Astrocyte (in vitro differentiated cells and primary cell): Measurements from ENCODE around the gene GDPD5. TPM values are rescaled to one million over a fixed set of nuclear protein-coding genes. Genes with fewer than 3 reads are reported as not detected.

Source experiments
- DNase-seq: peaks from one replicate; pipeline ENCODE4 v3.0.0-alpha.2; 2010; ENCODE audit warnings: low read depth
- FAIRE-seq: peaks from 2 replicates; lab custom pipeline; 2011; peaks lifted over from hg19 to GRCh38; lab: Jason Lieb, UNC
- H2AFZ ChIP-seq: 2 replicates; pipeline ENCODE4 v1.6.0; 2012; ENCODE audit warnings: low read depth, low read length, inconsistent platforms
- H3K27ac ChIP-seq: 2 replicates; pipeline ENCODE4 v1.5.1; 2011; ENCODE audit warnings: low read depth, low read length, inconsistent platforms
- H3K27me3 ChIP-seq: 2 replicates; pipeline ENCODE4 v1.6.0; 2011; ENCODE audit warnings: low read length, inconsistent platforms; ENCODE audit not compliant: insufficient read depth
- H3K36me3 ChIP-seq: 2 replicates; pipeline ENCODE4 v1.5.1; 2011; ENCODE audit warnings: low read length, inconsistent platforms; ENCODE audit not compliant: insufficient read depth
- H3K4me1 ChIP-seq: 2 replicates; pipeline ENCODE4 v1.5.1; 2011; ENCODE audit warnings: low read length, inconsistent platforms; ENCODE audit not compliant: insufficient read depth
- H3K4me2 ChIP-seq: 2 replicates; pipeline ENCODE4 v1.6.0; 2012; ENCODE audit warnings: low read length, inconsistent platforms
- H3K4me3 ChIP-seq: 2 replicates; pipeline ENCODE4 v1.5.1; 2011; ENCODE audit warnings: low read depth, mild to moderate bottlenecking, low read length, inconsistent platforms; ENCODE audit not compliant: insufficient read depth
- H3K79me2 ChIP-seq: 2 replicates; pipeline ENCODE4 v1.6.0; 2012; ENCODE audit warnings: mild to moderate bottlenecking, low read length, inconsistent platforms; ENCODE audit not compliant: insufficient read depth
- H3K9ac ChIP-seq: 2 replicates; pipeline ENCODE4 v1.6.0; 2012; ENCODE audit warnings: mild to moderate bottlenecking, low read length, inconsistent platforms
- H3K9me3 ChIP-seq: 2 replicates; pipeline ENCODE4 v1.5.1; 2012; ENCODE audit warnings: low read depth, mild to moderate bottlenecking, low read length, inconsistent platforms; ENCODE audit not compliant: insufficient read depth
- H4K20me1 ChIP-seq: 2 replicates; pipeline ENCODE4 v1.6.0; 2012; ENCODE audit warnings: low read length, inconsistent platforms; ENCODE audit not compliant: insufficient read depth
- H3K27ac Mint-ChIP-seq: one replicate; pipeline ENCODE4 v1.8.0; 2021; ENCODE audit warnings: mild to moderate bottlenecking, mixed read lengths; ENCODE audit not compliant: unreplicated experiment
- H3K27me3 Mint-ChIP-seq: one replicate; pipeline ENCODE4 v1.8.0; 2021; ENCODE audit warnings: low read depth, mixed read lengths; ENCODE audit not compliant: unreplicated experiment
- H3K36me3 Mint-ChIP-seq: one replicate; pipeline ENCODE4 v1.8.0; 2021; ENCODE audit warnings: low read depth, mixed read lengths; ENCODE audit not compliant: unreplicated experiment
- H3K4me1 Mint-ChIP-seq: one replicate; pipeline ENCODE4 v1.8.0; 2021; ENCODE audit warnings: low read depth, mixed read lengths; ENCODE audit not compliant: unreplicated experiment
- H3K4me3 Mint-ChIP-seq: one replicate; pipeline ENCODE4 v1.8.0; 2021; ENCODE audit warnings: mild to moderate bottlenecking, moderate library complexity, mixed read lengths; ENCODE audit not compliant: unreplicated experiment
- H3K9me3 Mint-ChIP-seq: one replicate; pipeline ENCODE4 v1.8.0; 2021; ENCODE audit warnings: mild to moderate bottlenecking, mixed read lengths; ENCODE audit not compliant: unreplicated experiment
- CTCF ChIP-seq: IDR thresholded peaks from 2 replicates; pipeline ENCODE4 v1.5.1; 2011; ENCODE audit warnings: low read depth, mild to moderate bottlenecking, inconsistent platforms, low read length, moderate library complexity; ENCODE audit not compliant: insufficient read depth
- EZH2 ChIP-seq: IDR thresholded peaks from 2 replicates; pipeline ENCODE4 v1.6.1; 2012; ENCODE audit warnings: mild to moderate bottlenecking, low read length, inconsistent platforms; ENCODE audit not compliant: insufficient read depth
- total RNA-seq: library from RNA; stranded (reverse); gene quantifications from 2 replicates; pipeline ENCODE4 v1.2.1, GENCODE V29; 2021

Gene GDPD5
- total RNA-seq, 1 donor from 2014 or later: 9.4 TPM

GRCh38 chr11:75536786-75537641, 11.3 kb upstream of the GDPD5 start:
- no peaks in the 10 kb centered on the region for H3K79me2 ChIP-seq
- Mint-ChIP-seq H3K27ac (peak overlapping the region; percentile 1), H3K36me3 (peaks cover 3% of the 10 kb centered on the region), H3K4me1 (peaks cover 3% of the 10 kb centered on the region), H3K27me3 (peaks cover 13% of the 10 kb centered on the region), H3K9me3 (peaks cover 2% of the 10 kb centered on the region), H3K4me3 (no peak overlapping the region)
- DNase-seq (peak; percentile 29), FAIRE-seq (no peak)
- H3K4me1 ChIP-seq: peaks cover 7% of the 10 kb centered on the region
- no peaks in the 10 kb centered on the region for H3K27me3 ChIP-seq
- H3K36me3 ChIP-seq: no peaks in the 10 kb centered on the region
- no peak overlapping the region for H2AFZ ChIP-seq
- no peak for TF ChIP-seq EZH2
- no peak for TF ChIP-seq CTCF
- H3K27ac ChIP-seq: no peak overlapping the region
- no peaks in the 10 kb centered on the region for H3K9me3 ChIP-seq
- H3K4me2 ChIP-seq: no peak overlapping the region
- no peaks in the 10 kb centered on the region for H4K20me1 ChIP-seq
- H3K9ac ChIP-seq: no peak overlapping the region
- H3K4me3 ChIP-seq: no peak overlapping the region

GRCh38 chr11:75535071-75535470, 9.3 kb upstream of the GDPD5 start:
- H3K9me3 Mint-ChIP-seq: peaks cover 4% of the 10 kb centered on the region
- H3K36me3 ChIP-seq: no peaks in the 10 kb centered on the region
- H4K20me1 ChIP-seq: no peaks in the 10 kb centered on the region
- H3K27me3 Mint-ChIP-seq: peaks cover 23% of the 10 kb centered on the region
- DNase-seq (no peak), FAIRE-seq (no peak)
- peaks cover 3% of the 10 kb centered on the region for H3K4me1 Mint-ChIP-seq
- TF ChIP-seq EZH2 (no peak), CTCF (no peak)
- H3K9me3 ChIP-seq: no peaks in the 10 kb centered on the region
- peaks cover 7% of the 10 kb centered on the region for H3K4me1 ChIP-seq
- H3K36me3 Mint-ChIP-seq: peaks cover 5% of the 10 kb centered on the region
- H2AFZ ChIP-seq: no peak overlapping the region
- H3K27me3 ChIP-seq: no peaks in the 10 kb centered on the region
- H3K4me3 Mint-ChIP-seq: no peak overlapping the region
- H3K27ac Mint-ChIP-seq: no peak overlapping the region
- no peaks in the 10 kb centered on the region for H3K79me2 ChIP-seq
- no peak overlapping the region for H3K4me2 ChIP-seq
- no peak overlapping the region for H3K4me3 ChIP-seq
- H3K9ac ChIP-seq: no peak overlapping the region
- no peak overlapping the region for H3K27ac ChIP-seq
